ENCODE results near the gene TNFRSF19.

Gene TNFRSF19

DNA sequence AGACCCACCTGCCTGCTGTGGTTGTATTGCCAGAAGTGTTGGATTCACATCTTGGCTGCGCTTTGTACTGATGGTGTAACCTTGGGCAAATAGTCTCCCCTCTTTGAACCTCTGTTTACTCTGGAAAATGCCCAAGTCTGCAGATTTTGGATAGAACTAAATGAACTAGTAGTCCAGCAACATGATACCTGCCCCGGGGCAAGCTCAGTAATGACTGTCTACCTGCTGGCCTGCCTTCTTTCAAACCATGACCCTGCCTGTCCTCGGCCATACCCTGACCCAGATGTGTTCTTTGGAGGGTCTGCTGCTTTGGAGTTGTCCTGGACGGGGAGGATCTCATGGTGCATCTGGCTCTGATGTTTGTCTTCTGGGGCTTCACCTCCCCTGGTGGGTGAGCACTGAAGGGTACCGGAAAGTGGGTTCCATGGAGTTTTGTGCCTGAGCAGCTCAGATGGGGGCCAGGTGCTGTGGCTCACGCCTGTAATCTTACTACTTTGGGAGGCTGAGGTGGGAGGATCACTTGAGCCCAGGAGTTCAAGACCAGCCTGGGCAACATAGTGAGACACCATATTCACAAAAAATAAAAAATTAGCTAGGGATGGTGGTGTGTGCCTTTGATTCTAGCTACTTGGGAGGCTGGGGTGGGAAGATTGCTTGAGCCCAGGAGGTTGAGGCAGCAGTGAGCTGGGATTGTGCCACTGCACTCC, 59.5 kb downstream of the TNFRSF19 start:
- no peak for DNase-seq

DNA sequence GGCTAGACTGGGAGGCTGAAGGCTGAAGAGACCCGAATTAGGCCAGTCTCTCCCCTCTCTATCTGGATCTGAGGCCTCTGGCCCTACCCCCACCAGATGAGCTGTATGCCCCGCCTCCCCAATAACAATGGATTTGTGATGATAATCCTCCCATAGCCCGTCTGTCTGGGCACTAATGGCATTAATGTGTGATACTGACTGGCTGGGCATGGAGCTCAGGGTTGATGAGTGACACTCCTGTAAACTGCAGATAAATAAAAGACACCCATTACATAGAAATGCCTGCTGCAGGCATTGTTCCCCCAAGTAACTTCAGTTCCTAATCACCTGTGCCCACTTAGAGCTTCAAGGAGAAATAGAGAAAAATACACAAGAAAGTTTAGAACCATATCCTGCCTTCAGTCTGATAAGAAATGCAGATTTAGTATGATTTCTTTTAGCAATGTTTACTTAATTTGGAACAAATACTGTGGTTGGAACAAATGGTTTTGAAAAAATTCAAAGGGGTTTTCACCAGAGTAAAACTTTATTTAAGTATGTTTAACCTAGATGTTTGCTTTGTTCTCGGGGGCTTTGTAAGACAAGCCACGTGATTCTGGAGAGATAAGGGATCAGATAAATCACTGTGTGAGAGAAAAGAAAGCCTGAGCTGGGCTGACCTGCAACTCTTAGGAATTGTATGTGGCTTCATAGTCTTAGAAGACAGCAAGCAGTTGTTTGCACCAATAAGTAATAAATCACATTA, 60.3 kb downstream of the TNFRSF19 start:
- no peak for DNase-seq

DNA sequence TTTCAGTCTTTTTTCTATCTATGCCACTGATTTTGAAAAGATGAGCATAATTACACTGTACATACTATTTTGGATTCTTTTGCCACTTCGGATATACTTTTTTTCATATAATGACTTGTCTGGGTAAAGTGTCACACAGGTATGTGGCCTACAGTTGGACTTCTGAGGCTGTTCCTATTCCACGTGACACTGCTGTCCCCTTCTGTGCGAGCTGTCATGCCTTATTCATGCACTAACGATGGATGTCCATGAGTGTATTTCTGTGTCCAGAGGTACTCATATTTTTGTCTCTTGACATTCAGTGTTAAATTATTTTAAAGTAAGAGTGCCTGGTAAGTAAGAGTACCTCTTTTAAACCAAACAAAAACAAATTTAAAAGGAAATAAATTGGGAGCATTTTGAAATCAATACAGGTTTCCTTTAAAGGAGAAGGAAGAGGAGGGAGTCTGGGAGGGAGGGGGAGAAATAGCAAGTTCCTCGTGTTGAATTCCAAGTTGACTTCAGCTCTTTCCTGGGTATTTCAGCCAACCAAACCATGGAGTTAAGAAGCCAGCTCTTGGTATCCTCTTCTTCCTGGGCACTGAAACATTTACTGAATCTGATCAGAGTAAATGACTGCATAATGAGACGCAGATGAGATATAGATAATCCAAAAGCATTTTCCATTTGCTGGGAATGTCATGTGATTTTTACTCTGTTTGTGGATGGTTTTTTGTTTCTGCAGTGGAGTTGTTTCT, 61.3 kb downstream of the TNFRSF19 start:
- no peak for DNase-seq

DNA sequence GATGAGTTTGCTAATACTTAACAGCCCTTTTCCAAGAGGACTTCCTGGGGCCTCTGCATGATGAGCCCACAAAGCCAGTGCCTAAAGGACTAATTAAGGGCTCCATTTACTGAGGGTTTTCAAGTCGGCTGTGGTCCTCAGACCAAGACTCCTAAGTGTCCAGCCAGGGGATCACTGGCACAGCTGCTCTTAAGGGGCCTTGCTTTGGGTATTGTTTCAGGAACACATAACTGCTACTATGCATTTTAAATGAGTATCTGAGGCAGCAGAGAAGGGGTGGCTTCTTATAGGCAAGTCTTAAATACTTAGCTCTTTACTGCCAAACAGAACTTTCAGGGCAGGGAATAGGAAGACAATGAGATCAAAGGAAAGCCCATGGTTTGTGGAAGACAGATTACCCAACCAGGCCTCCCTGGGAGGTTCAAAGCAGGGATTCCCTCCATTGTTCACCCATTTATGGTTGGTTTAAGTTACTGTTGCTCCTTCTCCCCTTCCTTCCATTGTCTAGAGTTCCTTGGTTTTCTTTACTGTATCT, 61.9 kb downstream of the TNFRSF19 start:
- DNase-seq: no peak

DNA sequence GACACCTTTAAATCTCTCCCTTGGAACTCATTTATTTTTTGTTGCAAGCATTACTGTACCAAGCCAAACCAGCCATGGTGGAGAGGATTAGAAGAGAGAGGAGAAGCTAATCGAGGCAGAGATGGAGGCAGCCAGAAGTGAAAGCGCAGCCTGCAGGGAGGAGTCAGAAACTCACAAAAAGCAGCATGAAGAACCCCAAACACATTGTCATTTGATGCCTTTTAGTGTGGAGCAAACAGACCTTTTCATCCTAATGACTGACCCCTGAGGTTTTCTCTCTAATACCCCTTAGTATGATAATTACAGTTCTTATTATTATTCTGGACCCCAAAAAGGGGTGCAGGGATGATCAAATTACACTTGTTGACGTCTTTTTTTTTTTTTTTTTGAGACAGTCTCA, 62.5 kb downstream of the TNFRSF19 start:
- DNase-seq: no peak

DNA sequence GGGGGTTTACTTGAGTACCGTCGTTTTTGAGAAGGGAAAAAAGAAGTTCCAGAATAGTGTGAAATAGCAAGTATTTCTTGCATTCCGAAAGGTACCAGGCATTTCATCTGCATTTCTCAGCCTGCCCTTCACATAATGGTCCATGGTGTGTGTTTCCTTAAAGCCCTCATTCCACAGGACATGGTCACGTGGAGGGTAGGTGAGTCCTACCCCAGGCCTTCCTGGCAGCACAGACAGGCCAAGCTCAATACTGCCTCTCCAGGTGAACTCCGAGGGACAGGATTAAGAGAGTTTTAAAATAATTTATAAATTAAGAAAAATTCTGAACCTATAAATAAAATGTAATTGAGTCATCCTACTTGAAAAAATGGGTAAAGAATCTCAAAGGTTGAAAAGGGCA, 64.7 kb downstream of the TNFRSF19 start:
- no peak for DNase-seq

DNA sequence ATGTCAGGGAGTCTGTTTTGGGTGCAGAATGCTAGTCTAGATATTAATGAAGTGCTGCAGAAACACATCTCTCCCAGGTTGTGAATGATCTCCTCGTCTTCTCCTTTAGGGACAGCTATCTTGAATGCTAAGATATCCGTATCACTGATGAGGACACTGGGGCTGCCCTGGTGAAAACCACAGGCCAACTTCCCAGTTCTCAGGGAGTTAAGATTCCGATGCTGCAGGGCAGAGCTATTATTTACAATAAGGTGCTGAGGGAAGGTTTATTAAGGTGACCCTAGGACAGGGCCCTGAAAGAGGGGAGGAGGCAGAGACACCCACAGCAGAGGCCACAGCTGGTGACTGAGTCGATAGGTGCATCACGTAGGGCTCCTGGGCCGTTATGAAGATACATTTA, 66.1 kb downstream of the TNFRSF19 start:
- no peak for DNase-seq

DNA sequence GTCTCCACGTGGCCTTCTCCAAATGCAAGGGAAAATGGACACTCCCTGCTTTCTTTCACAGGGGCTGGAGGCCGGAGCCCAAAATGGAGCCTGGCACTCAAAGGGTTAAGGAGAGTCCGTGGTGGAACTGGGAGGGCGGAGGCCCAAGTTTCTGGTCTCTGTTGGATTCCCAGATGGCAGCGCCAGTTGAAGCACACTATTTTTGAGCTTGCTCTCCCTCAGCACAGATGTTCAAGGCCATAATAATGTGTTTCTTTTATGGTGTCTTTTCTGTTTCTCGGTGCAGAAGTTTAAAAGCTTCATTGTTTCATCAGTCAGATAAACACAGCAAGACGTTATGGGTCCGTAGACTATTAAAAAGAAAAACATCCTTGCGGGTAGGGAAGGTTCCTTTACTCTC, 67.6 kb downstream of the TNFRSF19 start:
- no peak for DNase-seq

DNA sequence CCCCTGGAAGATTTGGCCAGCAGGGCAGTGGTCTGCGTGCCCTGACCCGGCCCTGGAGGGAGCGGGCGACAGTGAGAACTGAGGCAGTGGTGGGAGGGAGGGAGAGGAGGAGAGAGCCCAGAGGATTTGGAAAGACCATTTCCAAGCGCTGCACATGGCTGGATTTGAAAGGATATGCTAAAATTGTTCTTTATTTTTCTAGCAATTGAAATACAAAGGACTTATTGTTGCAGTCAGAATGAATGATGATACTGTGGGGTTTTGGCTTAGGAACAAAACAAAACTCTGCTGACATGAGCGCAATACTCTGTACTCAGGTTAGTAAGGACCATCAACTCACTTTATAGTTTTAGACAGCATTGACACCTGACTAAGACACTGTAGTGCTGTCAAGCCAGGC, 69.5 kb downstream of the TNFRSF19 start:
- DNase-seq: no peak

DNA sequence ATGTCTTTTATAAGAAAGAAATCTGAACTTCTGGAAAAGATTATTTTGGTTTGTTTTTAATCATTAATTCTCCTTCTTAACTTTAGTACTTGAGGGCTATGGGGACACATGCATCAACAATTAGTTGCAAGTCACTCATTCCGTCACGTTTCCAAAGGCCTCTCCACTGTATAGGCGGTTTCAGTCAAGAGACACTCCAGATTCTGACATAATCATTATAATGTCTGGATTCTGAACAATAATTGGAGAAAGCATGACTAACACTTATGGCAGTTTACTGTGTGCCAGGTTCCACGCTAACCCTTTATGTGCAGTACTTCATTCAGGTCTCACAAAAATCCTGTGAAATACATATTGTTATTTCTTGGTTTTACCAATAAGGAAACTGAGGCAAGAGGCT, 71.9 kb downstream of the TNFRSF19 start:
- no peak for DNase-seq

DNA sequence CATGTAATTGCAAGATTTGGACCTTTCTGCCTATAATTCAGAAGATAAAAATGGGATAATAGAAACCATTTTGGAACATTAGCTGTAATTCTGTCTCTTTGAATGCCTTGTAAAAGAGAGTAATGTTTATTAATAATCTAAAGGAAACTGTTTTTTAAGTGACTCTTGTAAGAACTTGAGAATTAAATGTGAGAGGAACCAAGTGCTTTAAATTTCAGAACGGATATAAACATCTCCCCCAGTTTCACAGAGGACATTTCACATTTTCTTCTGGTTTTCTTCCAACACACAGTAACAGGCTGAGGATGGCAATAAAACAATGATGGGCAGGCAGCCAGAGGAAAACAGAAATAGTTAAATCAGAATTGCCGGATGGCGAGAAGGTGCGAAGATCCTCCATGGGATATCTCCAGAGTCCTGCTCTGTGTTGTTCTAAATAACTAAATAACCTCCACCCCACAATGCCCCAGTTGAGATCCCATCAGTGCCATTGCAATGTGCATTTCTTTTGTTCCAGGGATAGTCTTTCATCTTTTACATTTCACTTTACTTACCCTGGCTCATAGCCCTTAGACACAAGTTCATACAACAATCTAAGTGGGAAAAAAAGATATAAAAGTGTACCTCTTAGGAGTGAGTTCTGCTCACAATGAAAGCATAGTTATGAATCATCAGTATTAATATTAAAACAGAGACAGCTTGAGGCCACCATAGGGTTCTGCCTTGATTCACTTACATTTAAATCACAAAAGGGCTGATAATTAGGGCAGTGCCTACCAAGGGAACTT, 73.3 kb downstream of the TNFRSF19 start:
- DNase-seq: no peak

DNA sequence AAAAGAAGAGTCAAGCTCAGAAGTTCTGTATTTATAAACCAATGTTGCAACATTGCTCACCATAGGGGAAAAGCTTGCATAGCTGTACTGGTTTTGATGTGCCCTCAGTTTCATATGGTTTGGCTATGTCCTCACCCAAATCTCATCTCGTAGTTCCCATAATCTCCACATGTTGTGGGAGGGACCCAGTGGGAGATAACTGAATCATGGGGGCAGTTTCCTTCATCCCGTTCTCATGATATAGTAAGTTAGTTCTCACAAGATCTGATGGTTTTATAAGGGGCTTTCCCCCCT, 73.9 kb downstream of the TNFRSF19 start:
- no peak for DNase-seq

DNA sequence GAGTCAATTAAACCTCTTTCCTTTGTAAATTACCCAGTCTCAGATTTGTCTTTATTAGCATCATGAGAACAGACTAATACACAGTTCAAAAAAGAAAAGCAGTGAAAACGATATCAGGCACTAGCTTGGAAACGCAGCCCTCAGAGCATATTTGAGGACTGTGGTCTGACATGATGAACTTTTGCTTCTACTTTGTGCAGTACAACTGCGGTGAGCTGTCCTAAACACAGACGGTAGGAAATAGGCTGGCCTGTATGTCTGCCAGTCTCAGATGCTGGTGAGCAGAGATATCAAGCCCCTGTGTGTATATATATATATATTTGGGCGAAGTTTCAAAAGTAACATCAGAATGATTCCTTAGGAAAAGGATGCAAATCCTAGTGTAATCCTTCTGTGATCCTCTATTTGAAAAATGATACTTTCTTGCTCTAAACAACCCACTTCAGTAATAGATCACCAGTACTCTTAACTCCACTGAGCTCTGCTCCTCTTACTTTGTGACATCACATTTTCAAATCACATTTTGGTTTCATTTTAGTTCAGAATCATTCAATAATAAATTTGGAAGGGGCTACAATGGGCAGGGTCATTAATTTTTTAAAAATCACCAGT, 74.4 kb downstream of the TNFRSF19 start:
- no peak for DNase-seq

DNA sequence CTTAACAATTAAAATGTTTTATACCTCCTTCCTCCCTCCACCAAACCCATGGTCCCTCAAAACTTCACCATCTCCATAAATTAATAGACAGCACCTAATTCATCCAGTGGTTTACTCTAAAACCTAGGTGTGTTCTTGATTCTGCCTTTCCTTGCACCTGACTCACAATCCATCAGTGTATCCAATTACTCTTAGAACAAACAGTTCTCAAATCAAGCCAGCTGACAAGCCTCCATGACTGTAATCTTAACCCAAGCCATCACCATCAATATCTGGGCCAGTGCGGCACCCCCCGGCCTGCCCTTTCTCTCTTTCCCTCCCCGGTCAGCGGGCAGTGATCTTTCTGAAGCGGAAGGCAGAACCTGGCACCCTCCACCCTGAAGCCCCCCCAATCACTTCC, 75.6 kb downstream of the TNFRSF19 start:
- DNase-seq: no peak

DNA sequence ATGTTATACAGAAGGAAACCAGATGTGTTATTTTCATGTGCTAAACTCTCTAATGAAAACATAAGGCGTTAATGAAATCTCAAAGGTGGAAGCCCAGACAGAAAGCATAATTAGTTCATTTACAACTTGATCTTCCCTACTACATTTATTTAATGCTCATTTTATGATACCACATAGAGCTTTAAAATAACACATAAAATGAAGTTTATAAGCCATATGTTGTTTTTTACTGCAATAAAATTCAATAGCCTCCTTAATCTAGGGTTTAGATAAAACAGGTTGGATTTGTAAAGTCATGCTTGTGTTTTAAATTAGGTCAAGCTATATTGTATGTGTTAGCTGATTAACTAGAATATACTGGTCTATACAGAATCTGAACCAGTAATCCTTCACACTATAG, 81.2 kb downstream of the TNFRSF19 start:
- no peak for DNase-seq

DNA sequence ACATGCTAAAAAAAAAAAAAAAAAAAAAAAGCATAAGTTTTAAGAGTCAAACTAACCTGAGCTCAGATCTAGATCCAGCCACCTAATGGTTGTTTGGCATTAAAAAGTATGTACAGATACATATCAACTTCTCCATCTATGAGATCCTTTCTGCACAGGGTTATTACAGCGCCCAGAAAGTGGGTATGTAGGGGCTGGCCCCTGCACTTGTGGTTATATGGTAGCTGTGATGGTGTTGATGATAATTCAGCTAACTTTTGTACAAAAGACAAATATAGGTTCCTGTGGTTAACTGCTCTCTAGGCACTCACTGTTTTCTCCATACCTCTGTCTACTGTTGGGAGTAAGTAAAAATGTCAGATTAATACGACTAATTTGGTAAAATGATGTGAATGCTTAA, 81.7 kb downstream of the TNFRSF19 start:
- no peak for DNase-seq

DNA sequence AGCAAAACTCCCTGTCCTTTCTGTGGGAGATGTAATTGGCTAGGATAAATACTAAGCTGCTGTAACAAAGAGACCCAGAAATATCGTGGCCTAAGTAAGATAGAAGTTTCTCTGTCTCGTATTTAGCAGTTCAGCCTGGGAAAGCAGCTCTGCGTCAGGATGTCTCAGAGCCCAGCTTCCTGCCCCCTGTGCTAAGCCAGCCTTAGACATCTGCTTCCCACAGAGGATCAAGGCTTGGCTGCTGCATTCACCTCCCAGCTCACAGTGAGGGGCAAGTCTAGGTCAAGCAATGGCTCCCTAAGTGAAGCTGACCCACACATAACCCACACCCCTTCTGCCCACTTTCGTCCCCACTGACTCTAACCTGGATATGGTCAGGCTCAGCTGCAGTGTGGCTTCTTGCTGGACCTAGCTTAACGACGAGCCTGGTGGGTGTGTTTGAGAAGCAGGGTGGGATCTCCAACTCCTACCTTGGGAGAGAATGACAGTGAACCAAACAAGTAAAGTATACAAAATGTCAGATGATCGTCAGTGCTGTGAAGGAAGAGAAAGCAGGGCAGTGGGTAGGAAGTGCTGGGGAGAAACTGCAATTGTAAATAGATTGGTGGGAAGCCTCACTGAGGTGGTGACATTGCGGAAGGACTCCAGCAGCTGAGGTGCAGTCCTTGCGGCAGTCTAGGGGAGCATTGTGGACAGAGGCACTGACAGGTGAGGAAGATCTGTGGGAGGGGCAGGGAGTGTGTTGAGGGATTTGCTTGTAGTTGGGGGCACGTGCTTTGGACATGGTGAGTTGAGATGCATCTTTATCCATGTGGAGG, 82.9 kb downstream of the TNFRSF19 start:
- DNase-seq: no peak

DNA sequence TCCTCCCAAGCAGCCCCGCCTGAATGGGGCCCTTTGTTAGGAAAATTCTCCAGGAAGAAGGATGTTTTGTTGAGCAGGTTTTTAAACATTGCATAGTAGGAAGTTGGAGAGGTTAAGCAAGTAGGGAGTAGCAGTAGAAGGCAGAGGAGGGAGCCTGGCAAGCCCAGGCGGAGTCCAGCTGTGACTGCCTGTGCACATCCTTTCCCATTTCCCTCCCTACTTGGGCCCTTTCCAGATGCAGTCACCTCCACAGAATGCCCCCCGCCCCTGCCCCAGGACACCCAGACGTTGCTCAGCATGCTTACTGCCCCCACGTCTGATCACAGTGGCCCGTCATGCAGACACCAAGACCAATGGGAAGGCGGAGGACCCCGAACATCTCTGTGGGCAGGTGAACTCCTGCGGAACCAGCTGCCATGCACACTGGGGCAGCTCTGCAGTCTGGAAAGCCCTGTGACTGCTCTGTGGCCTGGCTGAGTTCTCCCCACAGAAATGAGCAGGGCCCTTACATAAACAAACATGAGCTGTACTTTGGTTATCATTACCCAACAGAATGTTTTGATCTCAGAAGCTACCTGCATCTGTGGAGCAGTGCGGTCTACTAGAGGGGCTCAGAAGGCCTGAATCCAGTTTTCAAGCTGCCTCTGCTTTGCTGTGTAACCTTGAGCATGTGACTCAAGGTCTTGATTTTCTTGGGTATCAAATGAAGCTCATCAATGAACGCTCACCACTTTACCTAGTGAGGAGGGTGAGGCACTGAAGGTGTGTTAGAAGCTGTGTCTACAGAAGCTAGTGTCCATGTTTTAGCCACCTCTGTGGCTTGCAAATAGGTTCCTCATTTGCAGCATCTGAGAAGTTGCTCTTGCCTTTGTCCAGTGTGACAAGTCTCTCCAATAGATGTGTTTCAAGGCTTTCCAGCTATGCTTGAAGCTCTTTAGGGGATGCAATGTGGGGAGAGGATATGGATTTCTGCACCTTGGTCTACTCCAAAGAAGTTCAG, 84.2 kb downstream of the TNFRSF19 start:
- no peak for DNase-seq

DNA sequence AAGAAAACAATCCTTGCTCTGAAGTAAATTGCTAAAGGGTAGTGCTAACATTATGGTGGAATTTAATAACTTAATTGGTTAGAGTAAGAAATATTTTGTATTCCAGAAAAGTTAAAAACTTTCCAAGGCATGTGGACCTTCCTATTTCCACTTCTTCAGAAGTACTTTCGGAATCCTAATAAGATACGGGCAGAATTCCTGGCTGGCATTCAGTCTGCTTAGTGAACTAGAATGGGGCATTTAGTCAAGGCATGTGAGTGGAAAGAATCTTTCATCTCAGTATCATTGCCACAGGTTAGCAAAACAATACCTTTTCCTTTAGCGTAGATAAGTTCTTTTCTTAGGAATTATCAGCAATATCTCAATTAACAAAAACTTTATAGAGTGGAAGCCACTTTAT, 85.1 kb downstream of the TNFRSF19 start:
- no peak for DNase-seq

DNA sequence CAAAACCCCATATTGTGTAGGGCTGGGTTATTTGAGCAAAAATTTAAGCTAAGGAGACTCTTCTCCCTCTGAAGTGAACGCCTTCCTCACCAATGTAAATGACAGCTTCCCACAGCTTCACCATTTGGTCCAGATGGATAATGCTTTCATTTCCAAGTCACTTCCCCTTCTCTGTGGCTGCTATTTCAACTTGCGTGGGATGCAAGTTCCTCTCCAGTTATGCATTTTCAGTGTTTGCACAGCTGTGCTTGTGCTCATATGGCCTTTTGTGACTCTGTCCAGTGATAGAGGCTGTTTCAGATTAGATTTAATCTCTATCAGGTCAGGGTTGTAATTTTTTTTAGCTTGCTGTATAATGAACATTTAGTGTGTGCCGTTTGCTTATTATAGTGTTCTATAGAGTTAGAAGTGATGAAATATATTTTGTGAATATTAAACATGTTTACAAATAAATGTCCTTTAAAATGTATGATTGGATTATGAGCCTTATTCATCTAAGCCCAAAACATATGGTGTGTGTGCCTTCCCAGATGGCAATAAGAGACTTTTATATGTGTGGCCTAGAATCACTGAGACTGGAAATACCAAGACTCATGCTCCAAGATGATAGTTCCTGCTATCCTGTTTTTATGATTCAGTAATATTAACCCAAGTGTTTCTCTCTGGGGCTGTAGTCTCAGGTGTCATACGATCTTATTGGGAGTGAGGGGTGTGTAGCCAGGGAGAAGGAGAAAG, 86.6 kb downstream of the TNFRSF19 start:
- no peak for DNase-seq

Measured in stimulated activated CD4-positive, alpha-beta T cell treated with anti-CD3 and anti-CD28 coated beads, Interleukin-2, amount 100 ng/mL, for 24 hours (primary cell).